Transverse colon (tissue), 4 donors: Measurements from ENCODE around the gene XRN1. TPM values are rescaled to one million over a fixed set of nuclear protein-coding genes. Genes with fewer than 3 reads are reported as not detected.
"Not testable (repeated sequence)": the region's sequence is repeated elsewhere in the genome, so short reads cannot be mapped to it uniquely, and the experiment has no call there.

ENCODE experiments used
- DNase-seq: peaks from one replicate; pipeline ENCODE4 v3.0.0-alpha.2; 2019
- H3K27ac ChIP-seq, 4 donors: fragments of 200-600 bp; sonication (generic); 2 replicates each; pipeline ENCODE4 v1.5.1; 2016 to 2018; ENCODE audit warnings: inconsistent platforms in 4 of 4
- H3K27me3 ChIP-seq: fragments of 200-600 bp; sonication (generic); 2 replicates; pipeline ENCODE4 v1.5.1; 2017; ENCODE audit warnings: inconsistent platforms
- H3K36me3 ChIP-seq, 4 donors: fragments of 200-600 bp; sonication (generic); 2 replicates each; pipeline ENCODE4 v1.5.1; 2017 to 2019; ENCODE audit warnings: inconsistent platforms in 4 of 4
- H3K4me1 ChIP-seq, 4 donors: fragments of 200-600 bp; sonication (generic); 2 replicates each; pipeline ENCODE4 v1.5.1; 2017 to 2020; ENCODE audit warnings: inconsistent platforms in 4 of 4
- H3K4me3 ChIP-seq, 4 donors: fragments of 200-600 bp; sonication (generic); 1 replicate in 1 of 4; 2 replicates in 3 of 4; pipeline versions ENCODE4 v1.5.1 to v1.6.1; 2017 to 2019; ENCODE audit warnings: inconsistent platforms in 4 of 4
- H3K9me3 ChIP-seq, 2 donors: fragments of 200-600 bp; sonication (generic); 2 replicates each; pipeline ENCODE4 v1.5.1; 2017 to 2019; ENCODE audit warnings: inconsistent platforms in 2 of 2
- EP300 ChIP-seq: sonication (generic); formaldehyde crosslinking; IDR thresholded peaks from one replicate; pipeline ENCODE4 v1.6.1; 2017; ENCODE audit warnings: antibody characterized with exemption, low read depth
- POLR2A ChIP-seq: fragments of 450-650 bp; IDR thresholded peaks from one replicate; pipeline ENCODE4 v1.6.1; 2016; ENCODE audit warnings: antibody characterized with exemption, mild to moderate bottlenecking, moderate library complexity
- POLR2AphosphoS5 ChIP-seq, 3 donors: sonication (generic); formaldehyde crosslinking; IDR thresholded peaks; one replicate each; pipeline ENCODE4 v1.6.1; 2016; ENCODE audit warnings: antibody characterized with exemption in 3 of 3
- WGBS, 2 donors: methylation state at CpG; one replicate each; pipeline ENCODE4 v1.1.5; 2018; ENCODE audit warnings: low coverage in 1 of 2; 5-methylcytosine and 5-hydroxymethylcytosine counted together
- in situ Hi-C, 4 donors: fragments of 200-750 bp; cut with MboI; loops; one replicate each; pipeline versions ENCODE4 v1.15.0 to v1.15.1; 2017; ENCODE audit warnings: low sequenced_read_pairs in 3 of 4, low pct_ligation_motif_present in 1 of 4, low pct_unique_long_range_greater_than_20kb in 1 of 4
- intact Hi-C: fragments of 100-400 bp; cut with DNase I; formaldehyde crosslinking; loops from one replicate; pipeline ENCODE4 v1.15.1; 2023; ENCODE audit warnings: low total_unique reads
- total RNA-seq, 4 donors: library from RNA; depleted of rRNA; stranded (reverse); fragments of >200 nt; gene quantifications; one replicate each; pipeline ENCODE4 v1.1.0, GENCODE V29; 2016
- TF ChIP-seq, protein P1 (sequence below), 5 experiments: fragments of 200-600 bp in 3 of 5; fragments of 450-650 bp in 2 of 5; sonication (generic) in 3 of 5; IDR thresholded peaks; 1 replicate in 2 of 5; 2 replicates in 3 of 5; pipeline ENCODE4 v1.5.1; 2016 to 2017; ENCODE audit warnings: antibody characterized with exemption in 5 of 5, inconsistent platforms in 3 of 5, mild to moderate bottlenecking in 2 of 5, moderate library complexity in 1 of 5

The XRN1 gene
- total RNA-seq, 4 donors from 2014 or later: 13.5 to 93.0 (median 52.1) TPM

DNA sequence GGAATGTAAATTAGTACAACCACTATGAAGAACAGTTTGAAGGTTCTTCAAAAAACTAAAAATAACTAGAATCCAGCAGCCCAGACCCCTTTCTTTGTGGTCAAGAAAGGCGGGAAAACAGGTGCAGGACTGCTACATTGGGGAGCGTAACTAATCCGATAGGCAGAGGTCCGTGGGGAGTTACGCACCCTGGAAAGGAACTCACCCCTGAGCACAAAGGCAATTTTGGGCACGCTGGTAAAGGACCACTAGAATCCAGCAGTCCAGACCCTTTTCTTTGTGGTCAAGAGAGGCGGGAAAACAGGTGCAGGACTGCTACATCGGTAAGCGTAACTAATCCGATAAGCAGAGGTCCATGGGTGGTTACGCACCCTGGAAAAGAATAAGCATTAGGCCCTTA is 9.7 kb downstream of the XRN1 start:
- in situ Hi-C loops, H3K36me3 ChIP-seq: not testable (repeated sequence)
- 89 to 97% methylated on average over 3 to 11 of the region's 11 CpGs for WGBS, 2 donors

DNA sequence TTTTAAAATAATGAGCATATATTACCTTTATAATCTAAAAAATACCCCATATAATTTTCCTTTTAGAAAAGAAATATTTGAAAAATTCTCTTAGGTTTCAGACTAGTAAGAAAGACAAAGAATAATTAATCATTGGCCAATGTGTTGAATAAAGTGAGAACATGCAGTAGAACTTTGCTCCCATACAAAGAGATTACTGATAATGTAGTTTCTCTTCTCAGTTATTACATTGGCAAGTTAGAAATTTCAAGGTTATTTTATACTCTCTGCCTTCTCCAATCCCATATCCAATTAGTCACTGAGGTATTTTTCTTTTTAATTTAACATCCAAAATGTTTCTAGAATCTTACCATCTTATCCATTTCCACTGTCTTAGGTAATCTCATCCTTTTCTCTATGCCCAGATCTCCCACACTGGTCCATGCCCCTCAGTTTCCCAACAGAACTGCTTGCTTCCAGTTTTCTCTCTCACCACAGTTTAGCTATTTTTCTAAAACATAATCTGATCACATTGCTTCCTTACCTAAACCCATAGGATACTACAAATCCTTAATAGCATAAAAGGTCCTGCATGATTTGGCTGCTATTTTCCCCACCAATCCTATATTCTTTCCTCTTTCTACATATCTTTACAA is 10.8 kb downstream of the XRN1 start:
- in situ Hi-C loops (no loop called here), intact Hi-C loops (no loop called here)
- Histone ChIP-seq H3K9me3 (no peaks in the 10 kb centered on the region), H3K36me3 (peaks cover 0 to 8% (median 0%) of the 10 kb centered on the region in 4 donors), H3K4me1 (peaks cover 0 to 22% (median 5%) of the 10 kb centered on the region in 4 donors), H3K4me3 (no peak overlapping the region), H3K27ac (no peak overlapping the region), H3K27me3 (no peaks in the 10 kb centered on the region)
- TF ChIP-seq POLR2A: no peak
- TF ChIP-seq, protein P1, sequence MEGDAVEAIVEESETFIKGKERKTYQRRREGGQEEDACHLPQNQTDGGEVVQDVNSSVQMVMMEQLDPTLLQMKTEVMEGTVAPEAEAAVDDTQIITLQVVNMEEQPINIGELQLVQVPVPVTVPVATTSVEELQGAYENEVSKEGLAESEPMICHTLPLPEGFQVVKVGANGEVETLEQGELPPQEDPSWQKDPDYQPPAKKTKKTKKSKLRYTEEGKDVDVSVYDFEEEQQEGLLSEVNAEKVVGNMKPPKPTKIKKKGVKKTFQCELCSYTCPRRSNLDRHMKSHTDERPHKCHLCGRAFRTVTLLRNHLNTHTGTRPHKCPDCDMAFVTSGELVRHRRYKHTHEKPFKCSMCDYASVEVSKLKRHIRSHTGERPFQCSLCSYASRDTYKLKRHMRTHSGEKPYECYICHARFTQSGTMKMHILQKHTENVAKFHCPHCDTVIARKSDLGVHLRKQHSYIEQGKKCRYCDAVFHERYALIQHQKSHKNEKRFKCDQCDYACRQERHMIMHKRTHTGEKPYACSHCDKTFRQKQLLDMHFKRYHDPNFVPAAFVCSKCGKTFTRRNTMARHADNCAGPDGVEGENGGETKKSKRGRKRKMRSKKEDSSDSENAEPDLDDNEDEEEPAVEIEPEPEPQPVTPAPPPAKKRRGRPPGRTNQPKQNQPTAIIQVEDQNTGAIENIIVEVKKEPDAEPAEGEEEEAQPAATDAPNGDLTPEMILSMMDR (IDR thresholded peaks at IDR 0.05): no peak
- TF ChIP-seq POLR2AphosphoS5 (IDR thresholded peaks at IDR 0.05): no peak
- TF ChIP-seq EP300: no peak
- no peak for DNase-seq

More for the DNA sequence above, 9.7 kb downstream of the XRN1 start:
- H3K27me3 ChIP-seq, H3K27ac ChIP-seq, DNase-seq, intact Hi-C loops, H3K4me3 ChIP-seq, H3K9me3 ChIP-seq: not testable (repeated sequence)
- peaks cover 0 to 17% (median 5%) of the 10 kb centered on the region in 4 donors for H3K4me1 ChIP-seq

DNA sequence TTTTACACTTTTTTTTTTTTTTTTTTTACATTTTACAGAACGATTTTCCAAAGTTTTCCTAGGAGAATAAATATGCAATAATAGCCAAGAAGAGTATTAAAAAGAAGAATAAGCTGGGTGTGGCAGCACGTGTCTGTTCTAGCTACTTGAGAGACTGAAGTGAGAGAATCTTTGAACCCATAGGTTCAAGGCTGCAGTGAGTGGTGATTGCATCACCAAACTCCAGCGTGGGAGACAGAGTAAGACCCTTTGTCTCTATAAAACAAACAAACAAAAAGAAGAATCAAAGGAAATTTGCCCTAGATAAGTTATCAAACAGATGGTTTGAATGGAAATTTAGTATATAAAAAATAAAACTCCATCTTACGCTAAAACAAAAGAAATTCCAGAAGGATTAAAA is 13.3 kb downstream of the XRN1 start:
- DNase-seq: no peak
- in situ Hi-C loops (no loop called here), intact Hi-C loops (no loop called here)
- peaks cover 0 to 17% (median 4%) of the 10 kb centered on the region in 4 donors for H3K36me3 ChIP-seq
- H3K4me3 ChIP-seq: no peak overlapping the region
- H3K4me1 ChIP-seq: peaks cover 0 to 22% (median 5%) of the 10 kb centered on the region in 4 donors
- WGBS, 2 donors: 70 to 91% methylated on average over 4 of the region's 4 CpGs
- H3K27ac ChIP-seq: no peak overlapping the region
- TF ChIP-seq, protein P1 (IDR thresholded peaks at IDR 0.05): no peak
- no peaks in the 10 kb centered on the region for H3K27me3 ChIP-seq
- H3K9me3 ChIP-seq: no peaks in the 10 kb centered on the region

DNA sequence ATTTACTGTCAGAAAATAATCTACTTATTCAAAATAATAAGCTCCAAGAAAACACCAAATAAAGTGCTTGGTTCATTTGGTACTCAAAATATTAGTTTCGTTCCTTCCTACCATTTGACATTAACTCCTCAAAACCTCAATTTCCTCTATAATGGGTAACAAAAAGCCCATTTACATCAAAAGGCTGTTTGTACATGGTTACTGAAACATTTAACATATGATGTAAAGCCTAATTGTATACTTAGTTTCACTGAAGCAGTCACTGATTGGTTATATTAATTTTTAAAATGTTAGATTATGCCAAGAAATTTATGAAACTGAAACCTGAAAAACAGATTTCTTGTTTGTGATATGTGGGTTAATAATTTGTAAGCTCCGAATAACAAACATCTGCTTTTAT is 14.7 kb downstream of the XRN1 start:
- Histone ChIP-seq H3K27ac (no peak overlapping the region), H3K27me3 (no peaks in the 10 kb centered on the region), H3K4me3 (no peak overlapping the region), H3K4me1 (peaks cover 0 to 22% (median 5%) of the 10 kb centered on the region in 4 donors), H3K36me3 (peaks cover 0 to 22% (median 5%) of the 10 kb centered on the region in 4 donors), H3K9me3 (no peaks in the 10 kb centered on the region)
- intact Hi-C loops: no loop called here
- 76 to 82% methylated on average over 2 of the region's 2 CpGs for WGBS, 2 donors
- no peak for DNase-seq
- in situ Hi-C loops: no loop called here
- TF ChIP-seq EP300 (no peak), POLR2A (no peak), POLR2AphosphoS5 (IDR thresholded peaks at IDR 0.05) (no peak)
- TF ChIP-seq, protein P1 (IDR thresholded peaks at IDR 0.05): no peak

DNA sequence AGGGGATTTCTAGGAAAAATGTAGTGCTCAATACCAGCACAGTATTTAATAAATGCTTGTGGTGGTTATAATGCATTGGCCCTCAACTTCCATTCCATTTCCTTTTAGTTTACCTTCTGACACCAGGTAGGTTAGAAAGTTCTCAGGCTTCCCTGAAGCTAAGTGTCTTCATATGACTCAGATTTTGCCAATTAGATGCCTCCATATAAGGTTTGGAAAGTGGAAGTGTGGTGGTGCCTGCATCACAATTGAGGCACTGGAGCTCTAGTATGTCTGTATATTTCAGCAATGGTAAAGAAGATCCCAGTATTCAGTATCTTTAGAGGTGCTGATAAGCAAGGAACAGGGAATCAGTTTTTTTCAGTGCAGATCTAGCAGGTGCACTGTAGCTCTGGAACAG is 18.3 kb downstream of the XRN1 start:
- in situ Hi-C loops: no loop called here

More for the DNA sequence above, 18.3 kb downstream of the XRN1 start:
- Histone ChIP-seq H3K9me3 (no peaks in the 10 kb centered on the region), H3K36me3 (peaks cover 0 to 38% (median 11%) of the 10 kb centered on the region in 4 donors), H3K4me3 (no peak overlapping the region), H3K27ac (no peak overlapping the region), H3K4me1 (peaks cover 0 to 7% (median 0%) of the 10 kb centered on the region in 4 donors), H3K27me3 (no peaks in the 10 kb centered on the region)
- DNase-seq: no peak
- intact Hi-C loops: no loop called here
- TF ChIP-seq, protein P1 (IDR thresholded peaks at IDR 0.05): no peak
- no peak for TF ChIP-seq POLR2A
- TF ChIP-seq POLR2AphosphoS5 (IDR thresholded peaks at IDR 0.05): no peak
- no peak for TF ChIP-seq EP300
